GM23338 (cell line): ENCODE data around the gene XPA.

Experiments
- CREB1 ChIP-seq: fragments of 250-450 bp; sonication (Bioruptor Pico); IDR thresholded peaks from 2 replicates; pipeline ENCODE4 v1.5.0; 2020; ENCODE audit warnings: low read depth, mild to moderate bottlenecking, moderate library complexity
- CTCF ChIP-seq, 2 experiments: fragments of 200-600 bp in 1 of 2; sonication (generic) in 1 of 2; conservative IDR thresholded peaks; 2 replicates each; pipeline versions ENCODE4 v1.5.1 to v1.6.1; 2016 to 2017; ENCODE audit warnings: antibody characterized with exemption in 2 of 2, low read depth in 2 of 2, mild to moderate bottlenecking in 2 of 2, moderate library complexity in 1 of 2
- ETS1 ChIP-seq: IDR thresholded peaks from 2 replicates; pipeline ENCODE4 v1.6.1; 2016; ENCODE audit warnings: antibody characterized with exemption
- EZH2 ChIP-seq: fragments of 200-600 bp; sonication (generic); IDR thresholded peaks from one replicate; pipeline ENCODE4 v1.8.0; 2017; ENCODE audit warnings: antibody characterized with exemption, mild to moderate bottlenecking, low read depth; ENCODE audit not compliant: unreplicated experiment
- EZH2phosphoT487 ChIP-seq: fragments of 200-600 bp; sonication (generic); IDR thresholded peaks from one replicate; pipeline ENCODE4 v1.8.1; 2018; ENCODE audit warnings: antibody characterized with exemption; ENCODE audit not compliant: unreplicated experiment
- POLR2AphosphoS5 ChIP-seq: IDR thresholded peaks from 2 replicates; pipeline ENCODE4 v1.6.1; 2016; ENCODE audit warnings: antibody characterized with exemption, low read depth
- REST ChIP-seq: IDR thresholded peaks from one replicate; pipeline ENCODE4 v1.6.1; 2018; ENCODE audit warnings: antibody characterized with exemption; ENCODE audit not compliant: unreplicated experiment
- STAT1 ChIP-seq: IDR thresholded peaks from one replicate; pipeline ENCODE4 v1.6.1; 2016; ENCODE audit warnings: antibody characterized with exemption; ENCODE audit not compliant: unreplicated experiment
- ZNF331 ChIP-seq: fragments of 250-450 bp; sonication (Bioruptor Pico); IDR thresholded peaks from 2 replicates; pipeline ENCODE4 v1.5.0; 2020; ENCODE audit warnings: low read depth, mild to moderate bottlenecking, moderate library complexity

- TF ChIP-seq CTCF (conservative IDR thresholded peaks at IDR 0.05; ENCODE audit: low read depth in 2 of 2), result no peak
- no peak for TF ChIP-seq EZH2
- no peak for TF ChIP-seq REST
- no peak for TF ChIP-seq STAT1
- TF ChIP-seq ETS1, result no peak
- no peak for TF ChIP-seq ZNF331 (CRISPR knock-in tag)
- no peak for TF ChIP-seq EZH2phosphoT487
- no peak for TF ChIP-seq POLR2AphosphoS5
- TF ChIP-seq CREB1, result no peak
These were observed 24.3 kb upstream of the XPA start for GRCh38 chr9:97721396-97721795.
